Mesenchymal stem cell (in vitro differentiated cells and primary cell): ENCODE results near the gene COX11.

ENCODE experiments used
- DNase-seq: peaks from one replicate; pipeline ENCODE4 v3.0.0-alpha.2; 2013
- H2AFZ ChIP-seq: one replicate; pipeline ENCODE4 v1.6.1; 2013; ENCODE audit warnings: low read depth, mild to moderate bottlenecking, control low read depth, inconsistent platforms, low read length, moderate library complexity
- H2AK5ac ChIP-seq: 2 replicates; pipeline ENCODE4 v1.6.1; 2013; ENCODE audit warnings: low read length, moderate library complexity, mild to moderate bottlenecking, inconsistent platforms; ENCODE audit not compliant: severe bottlenecking
- H2BK120ac ChIP-seq: one replicate; pipeline ENCODE4 v1.6.1; 2013; ENCODE audit warnings: low read depth, mild to moderate bottlenecking, inconsistent platforms, low read length, moderate library complexity
- H2BK12ac ChIP-seq, 2 experiments: one replicate each; pipeline ENCODE4 v1.6.1; 2013; ENCODE audit warnings: inconsistent platforms in 2 of 2, low read length in 2 of 2, mild to moderate bottlenecking in 2 of 2, moderate library complexity in 2 of 2, control low read depth in 1 of 2
- H2BK15ac ChIP-seq: one replicate; pipeline ENCODE4 v1.6.1; 2013; ENCODE audit warnings: mild to moderate bottlenecking, low read depth, inconsistent platforms; ENCODE audit not compliant: poor library complexity, severe bottlenecking
- H2BK5ac ChIP-seq: 2 replicates; pipeline ENCODE4 v1.6.1; 2013; ENCODE audit warnings: low read depth, mild to moderate bottlenecking, low read length, control low read depth, inconsistent platforms; ENCODE audit not compliant: poor library complexity, severe bottlenecking
- H3K14ac ChIP-seq, 2 experiments: one replicate each; pipeline ENCODE4 v1.6.1; 2013; ENCODE audit warnings: inconsistent platforms in 2 of 2, low read length in 2 of 2, control low read depth in 1 of 2, mild to moderate bottlenecking in 1 of 2, moderate library complexity in 1 of 2
- H3K18ac ChIP-seq, 2 experiments: one replicate each; pipeline ENCODE4 v1.6.1; 2013; ENCODE audit warnings: inconsistent platforms in 2 of 2, low read length in 2 of 2, control low read depth in 1 of 2, low read depth in 1 of 2, mild to moderate bottlenecking in 1 of 2
- H3K23ac ChIP-seq, 2 experiments: one replicate each; pipeline ENCODE4 v1.6.1; 2013; ENCODE audit warnings: inconsistent platforms in 2 of 2, low read length in 2 of 2, mild to moderate bottlenecking in 2 of 2, moderate library complexity in 2 of 2, control low read depth in 1 of 2
- H3K27ac ChIP-seq: 2 replicates; pipeline ENCODE4 v1.5.1; 2013; ENCODE audit warnings: mild to moderate bottlenecking, moderate library complexity, low read length, control low read depth, inconsistent platforms; ENCODE audit not compliant: poor library complexity, severe bottlenecking
- H3K27me3 ChIP-seq, 2 experiments: 2 replicates each; pipeline versions ENCODE4 v1.6.1 to v1.7.0; 2013; ENCODE audit warnings: low read length in 2 of 2, mild to moderate bottlenecking in 2 of 2, moderate library complexity in 2 of 2, control low read depth in 1 of 2, inconsistent platforms in 1 of 2; ENCODE audit not compliant: control insufficient read depth in 1 of 2, insufficient read depth in 1 of 2
- H3K36me3 ChIP-seq, 2 experiments: 2 replicates each; pipeline versions ENCODE4 v1.6.1 to v1.7.0; 2013; ENCODE audit warnings: low read length in 2 of 2, control low read depth in 1 of 2, inconsistent platforms in 1 of 2, low read depth in 1 of 2, mild to moderate bottlenecking in 1 of 2; ENCODE audit not compliant: insufficient read depth in 2 of 2, control insufficient read depth in 1 of 2
- H3K4ac ChIP-seq, 2 experiments: one replicate each; pipeline ENCODE4 v1.6.1; 2013; ENCODE audit warnings: inconsistent platforms in 2 of 2, low read length in 2 of 2, mild to moderate bottlenecking in 2 of 2, moderate library complexity in 2 of 2, control low read depth in 1 of 2, low read depth in 1 of 2
- H3K4me1 ChIP-seq: 2 replicates; pipeline ENCODE4 v1.6.1; 2013; ENCODE audit warnings: low read depth, low read length, control low read depth; ENCODE audit not compliant: control insufficient read depth, insufficient read depth
- H3K4me2 ChIP-seq: 2 replicates; pipeline ENCODE4 v1.6.1; 2013; ENCODE audit warnings: low read length, mild to moderate bottlenecking, inconsistent platforms; ENCODE audit not compliant: poor library complexity, severe bottlenecking
- H3K4me3 ChIP-seq, 2 experiments: 2 replicates each; pipeline versions ENCODE4 v1.5.1 to v1.7.0; 2013; ENCODE audit warnings: low read length in 2 of 2, mild to moderate bottlenecking in 2 of 2, control low read depth in 1 of 2, low read depth in 1 of 2; ENCODE audit not compliant: insufficient read depth in 1 of 2
- H3K79me1 ChIP-seq: replicated peaks from 2 replicates; pipeline ENCODE4 v1.6.1; 2013; ENCODE audit warnings: mild to moderate bottlenecking, control low read depth, low read length, inconsistent platforms; ENCODE audit not compliant: poor library complexity, severe bottlenecking
- H3K9ac ChIP-seq: 2 replicates; pipeline ENCODE4 v1.7.0; 2013; ENCODE audit warnings: mild to moderate bottlenecking, low read length, moderate library complexity
- H3K9me3 ChIP-seq: 2 replicates; pipeline ENCODE4 v1.7.0; 2013; ENCODE audit warnings: mild to moderate bottlenecking, low read length; ENCODE audit not compliant: control insufficient read depth
- H4K8ac ChIP-seq: one replicate; pipeline ENCODE4 v1.6.1; 2013; ENCODE audit warnings: inconsistent platforms, mild to moderate bottlenecking, low read length, moderate library complexity
- H4K91ac ChIP-seq: one replicate; pipeline ENCODE4 v1.6.1; 2013; ENCODE audit warnings: mild to moderate bottlenecking, low read length, inconsistent platforms
- WGBS: methylation state at CpG from one replicate; pipeline ENCODE4 v1.1.7; 2013; ENCODE audit warnings: mixed read lengths; 5-methylcytosine and 5-hydroxymethylcytosine counted together

The COX11 gene

GRCh38 chr17:54972406-54973138 is 4.1 kb upstream of the COX11 start:
- H3K9me3 ChIP-seq: no peaks in the 10 kb centered on the region
- H4K8ac ChIP-seq: no peak overlapping the region
- no peak overlapping the region for H3K14ac ChIP-seq
- H3K36me3 ChIP-seq: no peaks in the 10 kb centered on the region
- no peaks in the 10 kb centered on the region for H3K27me3 ChIP-seq
- no peak overlapping the region for H2BK12ac ChIP-seq
- no peak overlapping the region for H3K9ac ChIP-seq
- WGBS: 94% methylated on average over 2 of the region's 3 CpGs
- no peak overlapping the region for H2AK5ac ChIP-seq
- no peak overlapping the region for H3K4me3 ChIP-seq
- H3K4me2 ChIP-seq: no peak overlapping the region
- H2BK120ac ChIP-seq: no peak overlapping the region
- no peak overlapping the region for H2BK15ac ChIP-seq
- no peak for DNase-seq
- H3K23ac ChIP-seq: no peak overlapping the region
- H3K4ac ChIP-seq: no peak overlapping the region
- no peak overlapping the region for H2AFZ ChIP-seq
- H3K79me1 ChIP-seq: peaks cover 22% of the 10 kb centered on the region
- H3K4me1 ChIP-seq: no peaks in the 10 kb centered on the region
- H2BK5ac ChIP-seq: no peak overlapping the region
- H3K27ac ChIP-seq: no peak overlapping the region
- no peak overlapping the region for H3K18ac ChIP-seq
- H4K91ac ChIP-seq: no peak overlapping the region

- Histone ChIP-seq H3K27me3 (no peaks in the 10 kb centered on the region), H3K4me2 (no peak overlapping the region), H3K14ac (no peak overlapping the region), H2AK5ac (no peak overlapping the region), H4K8ac (no peak overlapping the region), H3K79me1 (peaks cover 21% of the 10 kb centered on the region), H3K4ac (no peak overlapping the region), H3K27ac (no peak overlapping the region), H2BK15ac (no peak overlapping the region), H3K9me3 (no peaks in the 10 kb centered on the region), H3K36me3 (no peaks in the 10 kb centered on the region), H2BK5ac (no peak overlapping the region), H3K9ac (no peak overlapping the region), H2AFZ (no peak overlapping the region), H4K91ac (no peak overlapping the region), H3K4me1 (no peaks in the 10 kb centered on the region), H3K4me3 (no peak overlapping the region), H2BK12ac (no peak overlapping the region), H2BK120ac (no peak overlapping the region), H3K23ac (no peak overlapping the region), H3K18ac (no peak overlapping the region)
- no peak for DNase-seq
- 97% methylated on average over 3 of the region's 3 CpGs for WGBS
Observed at GRCh38 chr17:54971901-54972300, 3.4 kb upstream of the COX11 start.

GRCh38 chr17:54971147-54971546 is 2.7 kb upstream of the COX11 start:
- H3K4me2 ChIP-seq: no peak overlapping the region
- no peak overlapping the region for H2BK12ac ChIP-seq
- no peak overlapping the region for H3K4ac ChIP-seq
- H2AK5ac ChIP-seq: no peak overlapping the region
- H2AFZ ChIP-seq: no peak overlapping the region
- H2BK120ac ChIP-seq: no peak overlapping the region
- no peak overlapping the region for H3K9ac ChIP-seq
- H3K23ac ChIP-seq: no peak overlapping the region
- H3K36me3 ChIP-seq: no peaks in the 10 kb centered on the region
- H3K14ac ChIP-seq: no peak overlapping the region
- H3K27ac ChIP-seq: peak overlapping the region; percentile 54
- H3K4me1 ChIP-seq: peaks cover 2% of the 10 kb centered on the region
- no peaks in the 10 kb centered on the region for H3K9me3 ChIP-seq
- peaks cover 15% of the 10 kb centered on the region for H3K79me1 ChIP-seq
- H3K4me3 ChIP-seq: no peak overlapping the region
- H2BK5ac ChIP-seq: no peak overlapping the region
- no peaks in the 10 kb centered on the region for H3K27me3 ChIP-seq
- H3K18ac ChIP-seq: no peak overlapping the region
- DNase-seq: no peak
- H4K91ac ChIP-seq: no peak overlapping the region
- H2BK15ac ChIP-seq: no peak overlapping the region
- no peak overlapping the region for H4K8ac ChIP-seq

- H3K27me3 ChIP-seq: no peaks in the 10 kb centered on the region
Observed at GRCh38 chr17:54969658-54970572, 1.5 kb upstream of the COX11 start.

More at GRCh38 chr17:54969658-54970572, 1.5 kb upstream of the COX11 start:
- Histone ChIP-seq H3K4me3 (peak overlapping the region in 1 of 2 experiments; percentile 98), H2BK120ac (no peak overlapping the region), H3K4ac (no peak overlapping the region), H2AFZ (no peak overlapping the region), H3K9ac (peak overlapping the region; percentile 96), H3K4me1 (peaks cover 2% of the 10 kb centered on the region), H3K23ac (no peak overlapping the region), H3K79me1 (peaks cover 13% of the 10 kb centered on the region), H3K4me2 (peak overlapping the region; percentile 85), H2BK12ac (no peak overlapping the region), H2BK15ac (no peak overlapping the region), H3K18ac (no peak overlapping the region), H3K9me3 (no peaks in the 10 kb centered on the region), H3K27ac (no peak overlapping the region), H4K8ac (no peak overlapping the region), H2AK5ac (peak overlapping the region; percentile 68), H4K91ac (no peak overlapping the region), H3K36me3 (peaks cover 0 to 1% of the 10 kb centered on the region in 2 experiments), H2BK5ac (no peak overlapping the region), H3K14ac (no peak overlapping the region)
- 58% methylated on average over 6 of the region's 7 CpGs for WGBS
- DNase-seq: no peak
